HG03520 (cell line): ENCODE measurements around the gene PARP12.

Source experiments
- ATAC-seq: cut with Tn5 transposase; IDR thresholded peaks from one replicate; pipeline ENCODE4 v1.9.1; 2021; ENCODE audit warnings: mild to moderate bottlenecking, moderate library complexity; ENCODE audit not compliant: unreplicated experiment

Gene PARP12

GRCh38 chr7:140015471-140015970, 47.2 kb downstream of the PARP12 start:
- ATAC-seq = no peak

GRCh38 chr7:140014123-140014522, 48.6 kb downstream of the PARP12 start:
- ATAC-seq = no peak

GRCh38 chr7:140013676-140014075, 49.1 kb downstream of the PARP12 start:
- no peak for ATAC-seq

GRCh38 chr7:140010194-140010895, 52.4 kb downstream of the PARP12 start:
- ATAC-seq = no peak

GRCh38 chr7:140009735-140010134, 53.0 kb downstream of the PARP12 start:
- no peak for ATAC-seq

GRCh38 chr7:140008755-140009610, 53.8 kb downstream of the PARP12 start:
- no peak for ATAC-seq

- ATAC-seq = no peak
Measured at GRCh38 chr7:140007051-140007690, 55.6 kb downstream of the PARP12 start.

GRCh38 chr7:140006600-140006999, 56.2 kb downstream of the PARP12 start:
- ATAC-seq = no peak

- ATAC-seq = no peak
Measured at GRCh38 chr7:140005754-140006503, 56.8 kb downstream of the PARP12 start.

- no peak for ATAC-seq
Measured at GRCh38 chr7:140005341-140005740, 57.4 kb downstream of the PARP12 start.

- ATAC-seq = no peak
Measured at GRCh38 chr7:140004672-140005071, 58.1 kb downstream of the PARP12 start.

- no peak for ATAC-seq
Measured at GRCh38 chr7:140003913-140004382, 58.8 kb downstream of the PARP12 start.

- no peak for ATAC-seq
Measured at GRCh38 chr7:140000666-140001268, 62.0 kb downstream of the PARP12 start.

- no peak for ATAC-seq
Measured at GRCh38 chr7:139999516-139999915, 63.2 kb downstream of the PARP12 start.

- ATAC-seq = no peak
Measured at GRCh38 chr7:139998572-139998971, 64.2 kb downstream of the PARP12 start.

GRCh38 chr7:139995017-139995915, 67.5 kb downstream of the PARP12 start:
- ATAC-seq = no peak

GRCh38 chr7:139994356-139994755, 68.4 kb downstream of the PARP12 start:
- ATAC-seq = no peak

- ATAC-seq = no peak
Measured at GRCh38 chr7:139993592-139993991, 69.2 kb downstream of the PARP12 start.

GRCh38 chr7:139993169-139993568, 69.6 kb downstream of the PARP12 start:
- ATAC-seq = no peak
